Measurements from ENCODE around the gene ZNF778.

ZNF778 gene

DNA sequence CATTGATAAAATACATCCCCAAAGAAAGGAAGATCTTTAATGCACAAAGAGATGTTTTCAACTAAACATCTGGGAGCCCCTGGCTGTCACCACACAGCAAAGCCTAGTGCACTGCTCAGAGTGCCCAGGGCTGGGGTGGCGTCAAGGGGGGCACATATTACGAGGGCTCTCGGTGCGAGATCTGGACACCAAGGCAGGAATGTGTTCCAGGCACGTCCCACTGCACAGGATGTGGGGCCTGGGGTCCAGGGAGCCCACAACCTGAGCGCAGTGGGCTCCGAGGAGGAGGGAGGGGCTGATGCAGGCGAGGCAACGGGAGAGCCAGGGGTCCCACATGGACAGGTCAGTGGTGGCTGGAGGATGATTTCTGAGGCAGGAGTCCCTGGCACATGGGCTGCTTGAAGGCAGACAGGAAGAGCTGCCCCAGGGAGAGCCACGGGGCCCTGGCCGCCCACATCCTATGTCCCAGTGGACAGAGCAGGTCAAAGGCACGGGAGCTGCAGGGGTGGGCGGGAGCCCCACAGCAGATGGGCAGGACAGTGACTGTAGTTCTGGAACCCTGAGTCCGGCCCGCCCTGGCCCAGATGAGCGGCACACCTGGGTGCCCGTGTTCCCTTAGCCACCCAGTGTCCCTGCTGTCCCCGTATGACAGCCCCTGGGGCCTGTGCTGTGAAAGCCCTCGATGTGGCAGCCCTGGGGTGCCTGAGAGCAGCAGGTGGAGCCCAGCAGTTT is 56.4 kb downstream of the ZNF778 start:
- no peak for FAIRE-seq
- TF ChIP-seq PAX5 (IDR thresholded peaks at IDR 0.05; ENCODE audit: insufficient read depth, low read length, severe bottlenecking): no peak
- TF ChIP-seq SPI1 (IDR thresholded peaks at IDR 0.05; ENCODE audit: low read depth, low read length): no peak
- TF ChIP-seq POU2F2 (IDR thresholded peaks at IDR 0.05; ENCODE audit: low read depth, low read length): no peak
- TF ChIP-seq POLR2AphosphoS5 (IDR thresholded peaks at IDR 0.05; ENCODE audit: low read depth, low read length): no peak
- no peak for TF ChIP-seq POLR2A (IDR thresholded peaks at IDR 0.05; ENCODE audit: low read depth, low read length)
- TF ChIP-seq TAF1 (IDR thresholded peaks at IDR 0.05; ENCODE audit: low read depth, low read length): no peak
- no peak for DNase-seq (ENCODE audit: insufficient read length, low spot score)

DNA sequence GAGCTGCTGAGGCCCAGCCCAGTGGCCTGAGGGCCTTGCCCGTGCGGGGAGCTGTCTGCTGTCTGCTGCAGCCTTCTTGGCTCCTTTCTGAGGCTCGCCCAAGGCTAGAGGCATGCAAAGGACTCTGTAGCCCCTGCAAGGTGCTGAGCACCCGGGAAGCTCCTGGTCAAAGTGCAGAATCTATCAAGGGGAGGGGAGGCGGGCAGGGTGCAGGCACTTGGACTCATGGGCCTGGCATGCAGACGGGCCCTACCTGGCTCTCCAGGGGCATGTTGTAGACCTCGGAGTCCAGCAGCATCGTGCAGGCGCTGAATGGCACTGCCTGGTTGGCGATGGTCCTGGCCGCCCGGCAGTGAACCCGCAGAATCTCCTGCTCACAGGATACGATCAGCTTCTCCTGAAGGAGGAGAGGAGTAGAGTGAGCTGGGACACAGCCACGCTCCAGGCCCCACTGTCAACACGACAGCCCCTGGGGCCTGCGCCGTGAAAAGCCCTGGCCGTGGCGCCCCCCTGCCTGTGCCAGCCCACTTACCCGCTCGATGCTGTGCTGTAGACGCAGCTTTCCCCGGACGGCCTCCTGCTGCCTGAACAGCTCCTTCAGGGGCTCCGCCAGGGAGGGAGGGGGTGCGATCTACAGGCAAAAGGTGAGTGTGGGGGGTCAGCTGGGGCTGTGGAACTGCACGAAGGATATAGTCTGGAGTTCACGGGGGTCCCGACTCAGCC is 57.2 kb downstream of the ZNF778 start:
- FAIRE-seq: no peak

DNA sequence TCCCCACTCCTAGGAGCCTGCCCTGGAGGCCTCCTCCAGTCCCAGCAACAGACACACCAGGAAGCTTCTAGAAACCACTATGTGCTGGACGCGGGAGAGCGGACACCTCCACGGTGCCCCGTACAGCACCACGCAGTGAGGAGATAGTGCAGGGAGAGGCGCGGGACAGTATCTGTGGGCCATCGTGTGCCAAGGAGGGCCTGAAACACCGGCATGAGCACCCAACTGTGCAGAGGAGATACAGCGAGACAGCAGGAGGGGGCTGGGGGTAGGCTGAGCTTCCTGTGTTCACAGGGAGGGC is 57.7 kb downstream of the ZNF778 start:
- TF ChIP-seq TAF1 (IDR thresholded peaks at IDR 0.05; ENCODE audit: low read depth, low read length): no peak
- no peak for TF ChIP-seq POLR2A (IDR thresholded peaks at IDR 0.05; ENCODE audit: low read depth, low read length)
- no peak for TF ChIP-seq POU2F2 (IDR thresholded peaks at IDR 0.05; ENCODE audit: low read depth, low read length)
- no peak for TF ChIP-seq SPI1 (IDR thresholded peaks at IDR 0.05; ENCODE audit: low read depth, low read length)
- TF ChIP-seq POLR2AphosphoS5 (IDR thresholded peaks at IDR 0.05; ENCODE audit: low read depth, low read length): no peak
- no peak for TF ChIP-seq PAX5 (IDR thresholded peaks at IDR 0.05; ENCODE audit: insufficient read depth, low read length, severe bottlenecking)
- FAIRE-seq (no peak), DNase-seq (ENCODE audit: insufficient read length, low spot score) (no peak)

More for the DNA sequence above, 57.2 kb downstream of the ZNF778 start:
- DNase-seq (ENCODE audit: insufficient read length, low spot score): no peak
- TF ChIP-seq TAF1 (IDR thresholded peaks at IDR 0.05; ENCODE audit: low read depth, low read length) (no peak), POLR2A (IDR thresholded peaks at IDR 0.05; ENCODE audit: low read depth, low read length) (no peak), POU2F2 (IDR thresholded peaks at IDR 0.05; ENCODE audit: low read depth, low read length) (no peak), PAX5 (IDR thresholded peaks at IDR 0.05; ENCODE audit: insufficient read depth, low read length, severe bottlenecking) (no peak), SPI1 (IDR thresholded peaks at IDR 0.05; ENCODE audit: low read depth, low read length) (no peak)

DNA sequence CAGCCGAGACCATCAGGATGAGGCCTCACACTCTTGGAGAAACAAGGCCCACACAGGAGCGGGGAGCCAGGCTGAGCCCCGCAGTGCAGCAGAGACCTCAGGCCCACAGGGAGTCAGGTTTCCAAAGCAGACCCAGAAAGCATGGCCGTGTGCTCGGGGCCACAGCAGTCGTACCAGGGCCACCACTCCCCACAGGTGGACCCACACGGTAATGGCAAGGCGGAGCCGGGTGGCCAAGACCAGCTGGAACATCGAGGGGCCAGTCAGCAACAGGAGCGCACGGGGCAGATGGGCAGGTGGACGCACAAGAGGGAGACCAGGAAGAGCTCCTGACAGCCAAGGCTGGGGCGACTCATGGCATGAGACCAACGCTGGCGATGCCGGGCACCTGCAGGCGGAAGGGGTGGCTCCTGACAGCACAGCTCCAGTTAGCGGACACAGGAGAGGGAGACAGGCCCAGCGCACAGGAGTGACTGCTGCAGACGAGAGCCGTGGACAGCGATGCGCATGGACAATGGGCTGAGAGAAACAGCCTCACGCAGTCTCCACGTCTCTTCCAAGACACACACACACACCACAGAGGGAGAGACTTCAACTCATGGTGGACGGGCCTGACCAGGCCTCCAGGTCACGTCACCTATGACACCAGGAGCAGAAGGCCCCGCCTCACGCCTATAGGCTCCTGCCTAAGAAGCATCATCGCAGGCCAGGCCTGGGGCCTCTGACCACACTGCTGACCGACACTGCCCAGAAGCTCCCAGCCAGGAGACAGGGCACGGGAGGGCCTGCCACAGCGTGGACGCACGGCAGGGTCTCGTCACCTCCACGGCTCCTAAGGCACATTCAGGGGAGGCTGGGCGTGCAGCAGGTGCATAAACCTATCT is 58.6 kb downstream of the ZNF778 start:
- FAIRE-seq (no peak), DNase-seq (ENCODE audit: insufficient read length, low spot score) (no peak)
- TF ChIP-seq POU2F2 (IDR thresholded peaks at IDR 0.05; ENCODE audit: low read depth, low read length) (no peak), POLR2AphosphoS5 (IDR thresholded peaks at IDR 0.05; ENCODE audit: low read depth, low read length) (no peak), POLR2A (IDR thresholded peaks at IDR 0.05; ENCODE audit: low read depth, low read length) (no peak), TAF1 (IDR thresholded peaks at IDR 0.05; ENCODE audit: low read depth, low read length) (no peak), SPI1 (IDR thresholded peaks at IDR 0.05; ENCODE audit: low read depth, low read length) (no peak), PAX5 (IDR thresholded peaks at IDR 0.05; ENCODE audit: insufficient read depth, low read length, severe bottlenecking) (no peak)

DNA sequence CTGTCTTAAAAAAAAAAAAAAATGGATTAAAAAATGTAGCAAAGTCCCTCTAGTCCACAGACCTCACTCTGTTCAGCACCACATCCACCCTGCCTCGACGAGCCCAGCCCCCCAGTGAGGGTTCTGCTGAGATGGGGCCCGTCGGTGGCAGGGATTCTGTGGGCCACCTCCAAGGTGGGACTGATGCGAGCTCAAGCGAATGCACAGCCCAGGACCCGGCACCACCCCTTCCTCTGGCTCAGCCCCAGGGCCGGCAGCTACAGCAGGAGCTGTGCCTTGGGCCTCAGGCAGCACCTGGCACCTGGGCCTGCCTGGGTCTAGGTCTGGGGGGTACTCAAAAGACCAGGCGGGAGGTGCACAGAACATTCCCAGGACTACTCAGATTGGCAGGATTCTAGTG is 59.5 kb downstream of the ZNF778 start:
- TF ChIP-seq POLR2A (IDR thresholded peaks at IDR 0.05; ENCODE audit: low read depth, low read length) (no peak), POLR2AphosphoS5 (IDR thresholded peaks at IDR 0.05; ENCODE audit: low read depth, low read length) (no peak), SPI1 (IDR thresholded peaks at IDR 0.05; ENCODE audit: low read depth, low read length) (no peak)
- FAIRE-seq: no peak
- no peak for DNase-seq (ENCODE audit: insufficient read length, low spot score)

DNA sequence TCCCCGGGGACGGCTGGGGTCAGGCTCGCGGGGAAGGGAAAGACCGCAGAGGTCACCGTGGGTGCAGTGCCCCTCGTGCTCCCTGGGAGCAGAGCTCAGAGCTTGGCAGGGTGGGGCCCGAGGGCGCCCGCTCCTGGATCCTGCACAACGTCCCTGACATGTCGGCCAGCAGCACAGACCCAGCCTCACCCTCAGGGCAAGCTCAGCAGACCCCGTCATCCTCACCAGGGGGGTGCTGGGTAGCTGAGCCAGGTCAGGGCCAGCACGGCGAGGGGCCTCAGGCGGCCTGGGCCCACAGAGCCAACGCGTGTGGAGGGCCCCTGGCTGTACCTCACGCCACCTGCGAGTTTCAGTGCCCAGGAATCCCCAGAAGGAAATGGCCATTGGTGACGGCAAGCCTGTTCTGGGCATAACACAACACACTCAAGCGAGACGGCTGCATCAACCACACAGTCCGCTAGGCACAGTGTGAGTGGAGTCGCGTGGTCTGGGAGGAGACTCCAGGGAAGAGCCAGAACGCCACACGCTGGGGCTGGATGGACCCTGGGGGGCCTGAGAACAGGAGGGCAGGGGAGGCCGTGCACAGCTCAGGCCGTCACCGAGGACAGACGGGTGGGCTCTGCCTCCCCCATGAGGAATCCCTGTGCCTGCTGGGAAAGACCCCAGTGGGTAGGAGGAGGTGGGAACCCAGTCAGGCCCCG is 60.3 kb downstream of the ZNF778 start:
- FAIRE-seq (no peak), DNase-seq (ENCODE audit: insufficient read length, low spot score) (no peak)
- TF ChIP-seq POLR2AphosphoS5 (IDR thresholded peaks at IDR 0.05; ENCODE audit: low read depth, low read length): no peak
- no peak for TF ChIP-seq SPI1 (IDR thresholded peaks at IDR 0.05; ENCODE audit: low read depth, low read length)
- no peak for TF ChIP-seq POU2F2 (IDR thresholded peaks at IDR 0.05; ENCODE audit: low read depth, low read length)
- TF ChIP-seq PAX5 (IDR thresholded peaks at IDR 0.05; ENCODE audit: insufficient read depth, low read length, severe bottlenecking): no peak
- TF ChIP-seq POLR2A (IDR thresholded peaks at IDR 0.05; ENCODE audit: low read depth, low read length): no peak
- no peak for TF ChIP-seq TAF1 (IDR thresholded peaks at IDR 0.05; ENCODE audit: low read depth, low read length)

DNA sequence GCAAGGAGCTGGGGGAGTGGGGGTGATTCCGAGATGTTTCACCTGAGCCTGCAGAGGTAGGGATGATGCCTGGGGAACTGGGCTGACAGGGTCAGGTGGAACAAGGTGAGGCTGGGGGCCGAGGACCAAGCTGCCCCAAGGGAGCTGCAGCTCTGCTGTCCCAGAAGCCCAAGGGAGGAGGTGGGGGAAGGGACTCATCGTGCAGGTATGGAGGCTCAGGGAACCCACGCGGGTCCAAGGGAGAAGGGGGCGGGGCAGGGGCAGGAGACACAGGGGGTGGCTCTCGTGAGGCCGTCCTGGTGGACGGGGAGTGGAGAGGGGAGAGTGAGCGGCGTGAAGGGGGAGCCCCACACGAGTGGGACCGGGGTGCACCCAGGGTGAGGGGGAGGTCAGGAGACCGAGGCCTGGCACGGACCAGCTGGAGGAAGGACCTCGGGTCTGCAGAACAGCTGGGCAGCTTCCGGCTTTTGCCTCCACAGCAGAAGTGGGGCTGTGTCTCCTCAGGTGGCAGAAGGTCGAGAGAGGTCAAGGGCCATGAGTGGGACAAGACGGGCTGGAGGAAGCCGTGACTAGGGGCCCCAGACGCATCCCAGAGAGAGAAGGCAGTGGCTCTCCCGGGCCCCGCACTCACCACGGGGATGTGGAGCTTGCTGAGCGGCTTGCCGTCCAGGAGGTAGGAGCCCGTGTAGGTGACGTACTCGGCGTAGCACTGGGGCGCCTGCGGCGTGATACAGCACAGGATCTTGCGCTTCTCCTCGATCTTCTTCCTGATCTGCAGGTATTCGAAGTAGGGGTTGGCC is 61.1 kb downstream of the ZNF778 start:
- DNase-seq (ENCODE audit: insufficient read length, low spot score) (no peak), FAIRE-seq (no peak)
- no peak for TF ChIP-seq SPI1 (IDR thresholded peaks at IDR 0.05; ENCODE audit: low read depth, low read length)
- TF ChIP-seq POU2F2 (IDR thresholded peaks at IDR 0.05; ENCODE audit: low read depth, low read length): no peak

DNA sequence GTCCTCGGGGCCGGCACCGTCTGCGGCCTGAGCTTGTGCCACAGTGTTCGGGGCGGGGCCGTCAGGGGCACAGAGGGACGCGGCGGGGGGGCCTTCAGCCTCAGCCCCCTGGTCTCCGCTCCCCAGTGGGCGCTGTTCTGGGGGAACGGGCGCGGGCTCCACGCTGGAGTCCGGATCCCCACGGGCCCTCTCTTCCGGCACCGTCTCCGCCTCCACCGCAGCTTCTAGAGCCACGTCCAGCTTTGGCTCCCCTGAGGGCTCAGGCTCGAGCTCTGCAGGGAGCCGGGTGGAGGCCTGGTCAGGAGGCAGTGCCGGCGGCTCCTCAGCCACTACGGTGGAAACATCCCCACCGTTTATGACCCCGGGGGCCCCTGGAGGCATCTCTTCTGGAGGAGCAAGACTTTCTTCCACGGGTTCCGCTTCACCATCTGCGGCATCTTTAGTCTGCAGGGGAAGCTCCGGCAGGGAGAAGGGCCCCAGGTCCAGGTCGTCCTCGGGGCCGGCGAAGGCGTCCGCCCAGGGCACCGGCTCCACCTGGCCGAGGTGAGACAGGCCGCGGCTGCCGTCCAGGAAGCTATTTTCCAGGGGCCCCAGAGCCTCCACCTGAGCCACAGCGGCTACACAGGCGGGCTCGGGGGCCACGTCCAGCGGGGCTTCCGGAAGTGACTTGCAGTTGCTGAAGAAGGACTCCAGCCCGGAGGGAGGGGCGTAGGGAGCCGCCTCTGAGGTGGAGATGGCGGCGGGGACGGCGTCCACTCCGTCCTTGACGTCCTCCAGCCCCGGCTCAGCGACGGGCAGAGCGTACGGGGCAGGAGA is 62.4 kb downstream of the ZNF778 start:
- DNase-seq (ENCODE audit: insufficient read length, low spot score): no peak
- TF ChIP-seq POLR2AphosphoS5 (IDR thresholded peaks at IDR 0.05; ENCODE audit: low read depth, low read length) (no peak), POLR2A (IDR thresholded peaks at IDR 0.05; ENCODE audit: low read depth, low read length) (no peak), TAF1 (IDR thresholded peaks at IDR 0.05; ENCODE audit: low read depth, low read length) (no peak), SPI1 (IDR thresholded peaks at IDR 0.05; ENCODE audit: low read depth, low read length) (no peak), POU2F2 (IDR thresholded peaks at IDR 0.05; ENCODE audit: low read depth, low read length) (no peak), PAX5 (IDR thresholded peaks at IDR 0.05; ENCODE audit: insufficient read depth, low read length, severe bottlenecking) (no peak)
- no peak for FAIRE-seq
